GM19397 (cell line): ENCODE measurements around the gene ATP6AP1.

ENCODE experiments used
- ATAC-seq: cut with Tn5 transposase; IDR thresholded peaks from one replicate; pipeline ENCODE4 v1.9.1; 2021; ENCODE audit warnings: mild to moderate bottlenecking, moderate library complexity; ENCODE audit not compliant: unreplicated experiment

Gene ATP6AP1

GRCh38 chrX:154430479-154430878 is 2.0 kb downstream of the ATP6AP1 start:
- no peak for ATAC-seq

GRCh38 chrX:154430916-154431315 is 2.4 kb downstream of the ATP6AP1 start:
- ATAC-seq = no peak

GRCh38 chrX:154431341-154431740 is 2.9 kb downstream of the ATP6AP1 start:
- ATAC-seq = no peak

GRCh38 chrX:154432210-154432609 is 3.7 kb downstream of the ATP6AP1 start:
- ATAC-seq = no peak

GRCh38 chrX:154433605-154434004 is 5.1 kb downstream of the ATP6AP1 start:
- ATAC-seq = no peak

- no peak for ATAC-seq
Measured at GRCh38 chrX:154434394-154435168, 6.1 kb downstream of the ATP6AP1 start.

- ATAC-seq = no peak
Measured at GRCh38 chrX:154435171-154435733, 6.8 kb downstream of the ATP6AP1 start.

GRCh38 chrX:154436374-154436982 is 8.0 kb downstream of the ATP6AP1 start:
- no peak for ATAC-seq

GRCh38 chrX:154436983-154437752 is 8.7 kb downstream of the ATP6AP1 start, which contains the start of gene GDI1:
Gene GDI1 (plus strand): TSS chrX:154437154. CDS start chrX:154437255, 101 bp downstream.
- no peak for ATAC-seq

GRCh38 chrX:154437971-154438893 is 9.8 kb downstream of the ATP6AP1 start:
- no peak for ATAC-seq

- ATAC-seq = no peak
Measured at GRCh38 chrX:154439841-154440240, 11.4 kb downstream of the ATP6AP1 start.

GRCh38 chrX:154440623-154441357 is 12.3 kb downstream of the ATP6AP1 start:
- ATAC-seq = no peak

- ATAC-seq = no peak
Measured at GRCh38 chrX:154441564-154441963, 13.1 kb downstream of the ATP6AP1 start.

GRCh38 chrX:154441984-154442707 is 13.7 kb downstream of the ATP6AP1 start:
- no peak for ATAC-seq

- ATAC-seq = no peak
Measured at GRCh38 chrX:154443479-154443910, 15.0 kb downstream of the ATP6AP1 start.

- ATAC-seq = peak; percentile 85
Measured at GRCh38 chrX:154443992-154444754, 15.7 kb downstream of the ATP6AP1 start, which contains the start of gene FAM50A. Gene FAM50A (plus strand): TSS chrX:154444141. CDS start chrX:154444236, 95 bp downstream.

- no peak for ATAC-seq
Measured at GRCh38 chrX:154444755-154445246, 16.3 kb downstream of the ATP6AP1 start.

- no peak for ATAC-seq
Measured at GRCh38 chrX:154445776-154446175, 17.3 kb downstream of the ATP6AP1 start.
